NCI-H524 treated with DMSO at 0.1 percent for 48 hours (cell line): Measurements from ENCODE around the gene ZFTA.

Experiments
- DNase-seq: peaks from one replicate; lab custom pipeline; 2025; lab: John Stamatoyannopoulos, UW

Gene ZFTA

GRCh38 chr11:63749624-63750023, 19.0 kb downstream of the ZFTA start:
- DNase-seq = no peak

- no peak for DNase-seq
Observed at GRCh38 chr11:63747011-63747410, 21.6 kb downstream of the ZFTA start.

- no peak for DNase-seq
Observed at GRCh38 chr11:63745304-63746170, 23.0 kb downstream of the ZFTA start.

GRCh38 chr11:63738720-63739360, 29.7 kb downstream of the ZFTA start:
- peak; percentile 31 for DNase-seq

- DNase-seq = no peak
Observed at GRCh38 chr11:63737718-63738117, 30.9 kb downstream of the ZFTA start.

- DNase-seq = no peak
Observed at GRCh38 chr11:63736864-63737263, 31.7 kb downstream of the ZFTA start.

GRCh38 chr11:63729326-63729725, 39.2 kb downstream of the ZFTA start:
- no peak for DNase-seq

- no peak for DNase-seq
Observed at GRCh38 chr11:63720611-63721010, 48.0 kb downstream of the ZFTA start.

GRCh38 chr11:63719987-63720386, 48.6 kb downstream of the ZFTA start:
- no peak for DNase-seq

- DNase-seq = no peak
Observed at GRCh38 chr11:63719001-63719400, 49.6 kb downstream of the ZFTA start.
